GM19395 (cell line): Measurements from ENCODE around the gene CPED1.

Experiments
- ATAC-seq: cut with Tn5 transposase; IDR thresholded peaks from one replicate; pipeline ENCODE4 v1.9.1; 2021; ENCODE audit warnings: mild to moderate bottlenecking, moderate library complexity; ENCODE audit not compliant: unreplicated experiment

The CPED1 gene

GRCh38 chr7:121012170-121012874, 23.8 kb downstream of the CPED1 start:
- no peak for ATAC-seq

- no peak for ATAC-seq
Measured at GRCh38 chr7:121012919-121013318, 24.4 kb downstream of the CPED1 start.

GRCh38 chr7:121015560-121015959, 27.0 kb downstream of the CPED1 start:
- ATAC-seq: no peak

GRCh38 chr7:121016966-121017365, 28.5 kb downstream of the CPED1 start:
- ATAC-seq: no peak

- no peak for ATAC-seq
Measured at GRCh38 chr7:121017586-121017985, 29.1 kb downstream of the CPED1 start.

GRCh38 chr7:121019018-121019417, 30.5 kb downstream of the CPED1 start:
- no peak for ATAC-seq

GRCh38 chr7:121020249-121020988, 31.9 kb downstream of the CPED1 start:
- no peak for ATAC-seq

GRCh38 chr7:121020989-121021969, 32.8 kb downstream of the CPED1 start:
- no peak for ATAC-seq

- no peak for ATAC-seq
Measured at GRCh38 chr7:121023194-121023593, 34.7 kb downstream of the CPED1 start.

GRCh38 chr7:121023683-121024511, 35.4 kb downstream of the CPED1 start:
- ATAC-seq: peak; percentile 67

- no peak for ATAC-seq
Measured at GRCh38 chr7:121024611-121025010, 36.1 kb downstream of the CPED1 start.

GRCh38 chr7:121026159-121026558, 37.6 kb downstream of the CPED1 start:
- no peak for ATAC-seq

GRCh38 chr7:121026577-121027111, 38.1 kb downstream of the CPED1 start:
- no peak for ATAC-seq

GRCh38 chr7:121027761-121028669, 39.5 kb downstream of the CPED1 start:
- no peak for ATAC-seq

- ATAC-seq: no peak
Measured at GRCh38 chr7:121029302-121029701, 40.8 kb downstream of the CPED1 start.

GRCh38 chr7:121030308-121030707, 41.8 kb downstream of the CPED1 start:
- ATAC-seq: no peak

- ATAC-seq: no peak
Measured at GRCh38 chr7:121032645-121033460, 44.3 kb downstream of the CPED1 start.

- ATAC-seq: no peak
Measured at GRCh38 chr7:121034929-121035328, 46.4 kb downstream of the CPED1 start.
